Daoy (cell line): ENCODE data around the gene PYGB. TPM values are rescaled to one million over a fixed set of nuclear protein-coding genes. Genes with fewer than 3 reads are reported as not detected.
"Not testable (repeated sequence)": the region's sequence is repeated elsewhere in the genome, so short reads cannot be mapped to it uniquely, and the experiment has no call there.

Source experiments
- DNase-seq: peaks from one replicate; pipeline ENCODE4 v3.0.0-alpha.2; 2015; ENCODE audit warnings: low read depth
- total RNA-seq: library from RNA; depleted of rRNA; stranded (reverse); fragments of >200 nt; shearing (Covaris generic); gene quantifications from 2 replicates; pipeline ENCODE4 v1.2.3, GENCODE V29; 2014

PYGB gene
- total RNA-seq, 1 experiment from 2014 or later, result 54.8 TPM

- no peak for DNase-seq
Measured at GRCh38 chr20:25249198-25249931, 1.5 kb downstream of the PYGB start.

GRCh38 chr20:25250508-25250907 lies 2.6 kb downstream of the PYGB start:
- DNase-seq, result no peak

- no peak for DNase-seq
Measured at GRCh38 chr20:25251019-25251418, 3.1 kb downstream of the PYGB start.

GRCh38 chr20:25251558-25251957 lies 3.7 kb downstream of the PYGB start:
- no peak for DNase-seq

GRCh38 chr20:25252230-25252651 lies 4.4 kb downstream of the PYGB start:
- DNase-seq, result no peak

- DNase-seq, result no peak
Measured at GRCh38 chr20:25252686-25253421, 5.0 kb downstream of the PYGB start.

GRCh38 chr20:25253606-25254275 lies 5.9 kb downstream of the PYGB start:
- peak; percentile 26 for DNase-seq

- DNase-seq, result no peak
Measured at GRCh38 chr20:25254571-25254970, 6.7 kb downstream of the PYGB start.

GRCh38 chr20:25254986-25255680 lies 7.2 kb downstream of the PYGB start:
- DNase-seq, result no peak

GRCh38 chr20:25256226-25256859 lies 8.5 kb downstream of the PYGB start:
- no peak for DNase-seq

GRCh38 chr20:25257130-25257529 lies 9.2 kb downstream of the PYGB start:
- DNase-seq, result no peak

GRCh38 chr20:25257756-25258475 lies 10.0 kb downstream of the PYGB start:
- DNase-seq, result no peak

GRCh38 chr20:25258476-25258805 lies 10.6 kb downstream of the PYGB start:
- DNase-seq, result no peak

GRCh38 chr20:25258828-25259227 lies 10.9 kb downstream of the PYGB start:
- no peak for DNase-seq

- DNase-seq, result no peak
Measured at GRCh38 chr20:25259358-25259757, 11.5 kb downstream of the PYGB start.

- no peak for DNase-seq
Measured at GRCh38 chr20:25259788-25260254, 11.9 kb downstream of the PYGB start.

- DNase-seq, result not testable (repeated sequence)
Measured at GRCh38 chr20:25260770-25261437, 13.0 kb downstream of the PYGB start.

GRCh38 chr20:25269057-25269832 lies 21.4 kb downstream of the PYGB start:
- no peak for DNase-seq

- no peak for DNase-seq
Measured at GRCh38 chr20:25269833-25270170, 21.9 kb downstream of the PYGB start.

GRCh38 chr20:25270829-25271251 lies 23.0 kb downstream of the PYGB start:
- no peak for DNase-seq
